DND-41 (cell line): ENCODE data around the gene SLC8A3.

Experiments used
- ATAC-seq: fragments of 200-7000 bp; cut with Tn5 transposase; 3 replicates; pipeline ENCODE4 v1.9.1; 2021; ENCODE audit warnings: low read depth; ENCODE audit not compliant: insufficient read depth
- DNase-seq: peaks from one replicate; pipeline ENCODE4 v3.0.0-alpha.2; 2020
- H2AFZ ChIP-seq: 2 replicates; pipeline ENCODE4 v1.6.0; 2012; ENCODE audit warnings: low read depth, low read length
- H3K27ac ChIP-seq: 2 replicates; pipeline ENCODE4 v1.5.1; 2012; ENCODE audit warnings: low read length, inconsistent platforms
- H3K27me3 ChIP-seq: fragments of 200-600 bp; sonication (generic); 2 replicates; pipeline ENCODE4 v1.6.0; 2012; ENCODE audit warnings: low read length, mild to moderate bottlenecking, inconsistent platforms; ENCODE audit not compliant: insufficient read depth, poor library complexity
- H3K36me3 ChIP-seq: 2 replicates; pipeline ENCODE4 v1.5.1; 2012; ENCODE audit warnings: low read length, inconsistent platforms; ENCODE audit not compliant: insufficient read depth
- H3K4me1 ChIP-seq: 2 replicates; pipeline ENCODE4 v1.5.1; 2012; ENCODE audit warnings: mild to moderate bottlenecking, low read length; ENCODE audit not compliant: insufficient read depth
- H3K4me2 ChIP-seq: 2 replicates; pipeline ENCODE4 v1.6.0; 2012; ENCODE audit warnings: mild to moderate bottlenecking, moderate library complexity, low read length, inconsistent platforms; ENCODE audit not compliant: insufficient read depth
- H3K4me3 ChIP-seq, 2 experiments: fragments of 200-600 bp in 1 of 2; shearing (Covaris generic) in 1 of 2; 2 replicates each; pipeline ENCODE4 v1.5.1; 2012 to 2016; ENCODE audit warnings: inconsistent platforms in 2 of 2, low read length in 2 of 2, mild to moderate bottlenecking in 2 of 2, low read depth in 1 of 2, moderate library complexity in 1 of 2
- H3K79me2 ChIP-seq: 2 replicates; pipeline ENCODE4 v1.6.0; 2012; ENCODE audit warnings: low read length, inconsistent platforms; ENCODE audit not compliant: insufficient read depth
- H3K9ac ChIP-seq: 2 replicates; pipeline ENCODE4 v1.6.0; 2012; ENCODE audit warnings: low read depth, mild to moderate bottlenecking, inconsistent platforms, low read length, moderate library complexity
- H3K9me3 ChIP-seq: 2 replicates; pipeline ENCODE4 v1.5.1; 2012; ENCODE audit warnings: low read length, moderate library complexity, mild to moderate bottlenecking, inconsistent platforms; ENCODE audit not compliant: insufficient read depth, severe bottlenecking
- H4K20me1 ChIP-seq: 2 replicates; pipeline ENCODE4 v1.6.0; 2012; ENCODE audit warnings: low read length; ENCODE audit not compliant: insufficient read depth
- EZH2 ChIP-seq: IDR thresholded peaks from 3 replicates; pipeline ENCODE4 v1.6.1; 2012; ENCODE audit warnings: borderline replicate concordance, low read depth, mild to moderate bottlenecking, moderate library complexity, low read length, inconsistent platforms; ENCODE audit not compliant: severe bottlenecking
- TF ChIP-seq, protein P1 (sequence below): IDR thresholded peaks from 2 replicates; pipeline ENCODE4 v1.5.1; 2012; ENCODE audit warnings: borderline replicate concordance, low read length, moderate library complexity, mild to moderate bottlenecking; ENCODE audit not compliant: poor library complexity, severe bottlenecking; ENCODE audit errors: extremely low read depth

The SLC8A3 gene

DNA sequence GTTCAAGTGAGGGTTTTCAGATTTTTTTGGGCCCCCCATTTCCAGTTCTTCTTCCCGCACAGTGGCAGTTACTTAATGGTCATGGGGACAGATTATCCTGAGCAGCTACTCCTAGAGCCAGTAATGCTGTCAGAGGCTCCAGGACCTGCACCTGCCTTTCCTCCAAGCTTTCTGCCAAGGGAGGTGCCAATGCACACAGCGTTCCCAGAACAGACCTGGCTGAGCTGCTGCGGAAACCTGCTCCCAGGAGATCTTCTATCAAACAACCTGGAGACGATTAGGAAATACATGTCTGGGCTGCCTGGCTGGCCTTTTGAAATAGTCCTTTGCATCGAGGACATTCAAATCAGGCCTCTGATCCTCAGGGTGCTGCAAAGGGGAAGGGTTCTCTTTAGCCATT, 120.9 kb downstream of the SLC8A3 start:
- peaks cover 23% of the 10 kb centered on the region for H3K27me3 ChIP-seq
- H4K20me1 ChIP-seq: peaks cover 8% of the 10 kb centered on the region; the same call in 1 of the 2 replicates
- DNase-seq (no peak), ATAC-seq (no peak)
- H3K27ac ChIP-seq: no peak overlapping the region
- H3K9ac ChIP-seq: no peak overlapping the region
- no peak overlapping the region for H3K4me2 ChIP-seq
- no peak overlapping the region for H2AFZ ChIP-seq
- TF ChIP-seq EZH2: no peak
- TF ChIP-seq, protein P1, sequence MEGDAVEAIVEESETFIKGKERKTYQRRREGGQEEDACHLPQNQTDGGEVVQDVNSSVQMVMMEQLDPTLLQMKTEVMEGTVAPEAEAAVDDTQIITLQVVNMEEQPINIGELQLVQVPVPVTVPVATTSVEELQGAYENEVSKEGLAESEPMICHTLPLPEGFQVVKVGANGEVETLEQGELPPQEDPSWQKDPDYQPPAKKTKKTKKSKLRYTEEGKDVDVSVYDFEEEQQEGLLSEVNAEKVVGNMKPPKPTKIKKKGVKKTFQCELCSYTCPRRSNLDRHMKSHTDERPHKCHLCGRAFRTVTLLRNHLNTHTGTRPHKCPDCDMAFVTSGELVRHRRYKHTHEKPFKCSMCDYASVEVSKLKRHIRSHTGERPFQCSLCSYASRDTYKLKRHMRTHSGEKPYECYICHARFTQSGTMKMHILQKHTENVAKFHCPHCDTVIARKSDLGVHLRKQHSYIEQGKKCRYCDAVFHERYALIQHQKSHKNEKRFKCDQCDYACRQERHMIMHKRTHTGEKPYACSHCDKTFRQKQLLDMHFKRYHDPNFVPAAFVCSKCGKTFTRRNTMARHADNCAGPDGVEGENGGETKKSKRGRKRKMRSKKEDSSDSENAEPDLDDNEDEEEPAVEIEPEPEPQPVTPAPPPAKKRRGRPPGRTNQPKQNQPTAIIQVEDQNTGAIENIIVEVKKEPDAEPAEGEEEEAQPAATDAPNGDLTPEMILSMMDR: no peak
- no peak overlapping the region for H3K4me3 ChIP-seq
- H3K36me3 ChIP-seq: no peaks in the 10 kb centered on the region
- H3K9me3 ChIP-seq: no peaks in the 10 kb centered on the region
- no peaks in the 10 kb centered on the region for H3K79me2 ChIP-seq
- no peaks in the 10 kb centered on the region for H3K4me1 ChIP-seq

DNA sequence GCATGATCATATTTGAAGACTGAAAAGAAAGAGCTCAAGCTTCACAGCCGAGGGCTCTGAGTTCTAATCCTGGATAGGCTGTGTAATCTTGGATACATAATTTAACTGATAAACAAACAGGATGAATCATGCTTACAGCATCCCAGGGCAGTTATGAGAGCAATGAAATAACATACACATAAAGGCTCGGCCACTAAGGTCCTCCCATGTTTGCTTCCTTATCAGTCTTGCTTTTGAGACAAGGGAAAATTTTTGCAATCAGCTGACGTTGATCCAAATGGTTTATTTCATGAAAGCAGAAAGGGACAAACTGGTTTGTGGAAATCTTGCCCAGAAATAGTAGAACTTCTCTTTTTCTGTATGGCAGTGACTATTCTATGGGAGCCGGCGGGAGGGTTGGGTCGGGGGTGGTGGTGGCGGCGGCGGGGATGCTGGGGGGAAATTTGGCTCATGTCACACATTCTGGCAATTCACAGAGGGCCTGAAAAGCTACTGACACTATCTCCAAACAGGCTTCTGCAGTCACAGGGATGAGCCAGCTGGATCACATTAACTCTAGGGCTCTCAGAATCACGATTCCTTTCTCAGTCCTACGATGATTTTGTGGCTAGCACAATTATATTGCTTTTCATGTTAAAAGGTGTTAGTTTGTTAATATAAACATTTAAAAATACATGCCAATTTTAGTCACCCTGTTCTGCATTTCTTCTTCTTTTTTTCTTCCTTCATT, 124.5 kb downstream of the SLC8A3 start:
- Histone ChIP-seq H3K4me1 (no peaks in the 10 kb centered on the region), H2AFZ (no peak overlapping the region), H3K4me2 (no peak overlapping the region), H3K9ac (no peak overlapping the region), H4K20me1 (peaks cover 5% of the 10 kb centered on the region; the same call in 1 of the 2 replicates), H3K36me3 (no peaks in the 10 kb centered on the region), H3K27me3 (peaks cover 7% of the 10 kb centered on the region), H3K4me3 (no peak overlapping the region), H3K9me3 (no peaks in the 10 kb centered on the region), H3K79me2 (no peaks in the 10 kb centered on the region), H3K27ac (no peak overlapping the region)
- TF ChIP-seq, protein P1: no peak
- TF ChIP-seq EZH2: no peak
- ATAC-seq: no peak
- no peak for DNase-seq

DNA sequence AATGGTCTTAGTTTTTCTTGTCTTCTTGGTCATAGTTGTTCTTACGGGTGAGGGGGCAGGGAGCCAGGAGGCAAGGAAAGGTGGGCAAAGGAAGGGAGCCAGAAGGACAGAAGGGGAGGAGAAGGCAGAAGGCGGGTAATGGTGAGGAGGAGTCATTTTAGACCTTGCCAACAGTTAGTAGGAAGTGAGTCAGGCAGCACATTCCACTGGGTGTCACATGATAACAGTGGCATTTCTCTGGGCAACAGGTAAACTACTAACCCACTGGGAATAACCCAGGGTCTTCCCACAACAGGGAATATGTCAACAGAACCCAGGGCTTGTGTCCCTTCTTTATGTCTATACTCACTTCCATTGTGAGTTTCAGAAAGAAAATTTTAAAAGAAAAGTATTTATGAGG, 127.6 kb downstream of the SLC8A3 start:
- Histone ChIP-seq H3K79me2 (no peaks in the 10 kb centered on the region), H3K27ac (no peak overlapping the region), H3K4me3 (no peak overlapping the region), H4K20me1 (no peaks in the 10 kb centered on the region), H2AFZ (no peak overlapping the region), H3K9me3 (no peaks in the 10 kb centered on the region), H3K27me3 (peaks cover 7% of the 10 kb centered on the region), H3K9ac (no peak overlapping the region), H3K4me2 (no peak overlapping the region), H3K4me1 (no peaks in the 10 kb centered on the region), H3K36me3 (no peaks in the 10 kb centered on the region)
- no peak for DNase-seq
- TF ChIP-seq, protein P1: no peak
- TF ChIP-seq EZH2: no peak
- no peak for ATAC-seq
